RWPE1 (cell line): ENCODE data around the gene SCARF1.

Experiments used
- CTCF ChIA-PET: fragments of 350-600 bp; sonication (Branson Sonifier 250); formaldehyde crosslinking; extraction: SDS; loops from one replicate; lab custom pipeline; 2021; lab: Yijun Ruan, JAX
- POLR2A ChIA-PET: fragments of 400-600 bp; formaldehyde crosslinking; extraction: SDS; loops from one replicate; lab custom pipeline; 2020; ENCODE audit warnings: antibody characterized with exemption; ENCODE audit not compliant: low non-redundant PET; lab: Yijun Ruan, JAX
- DNase-seq: peaks from one replicate; pipeline ENCODE4 v3.0.0; 2012; ENCODE audit warnings: low spot score
- H3K27ac ChIP-seq: fragments of 450-650 bp; 2 replicates; pipeline ENCODE4 v1.5.1; 2017
- CTCF ChIP-seq: fragments of 450-650 bp; conservative IDR thresholded peaks from 2 replicates; pipeline ENCODE4 v1.5.1; 2017; ENCODE audit warnings: low read depth, mild to moderate bottlenecking

SCARF1 gene

GRCh38 chr17:1635675-1636465 lies 9.7 kb downstream of the SCARF1 start:
- no peak for DNase-seq
- TF ChIP-seq CTCF: no peak
- POLR2A ChIA-PET: no interaction called here
- H3K27ac ChIP-seq: no peak overlapping the region
- CTCF ChIA-PET: interaction anchor here (1.2 kb wide), 1 partner anchor 61 kb away, joined by 4 read pairs; no protein-coding TSS in a partner anchor

- H3K27ac ChIP-seq: no peak overlapping the region
- TF ChIP-seq CTCF: no peak
- POLR2A ChIA-PET: no interaction called here
- CTCF ChIA-PET: interaction anchor here (0.7 to 1.2 kb wide), 2 partner anchors 61 to 583 kb away, joined by 4 to 5 read pairs; no protein-coding TSS in a partner anchor
- DNase-seq: no peak
Measured at GRCh38 chr17:1634841-1635650, 10.5 kb downstream of the SCARF1 start.

- POLR2A ChIA-PET: interaction anchor here (1.2 kb wide), 1 partner anchor 53 kb away, joined by 5 read pairs; no protein-coding TSS in a partner anchor
- no peak overlapping the region for H3K27ac ChIP-seq
- DNase-seq: no peak
- TF ChIP-seq CTCF: no peak
- CTCF ChIA-PET: interaction anchor here (0.6 to 3.4 kb wide), 16 partner anchors 8 to 466 kb away, joined by 3 to 55 read pairs (median 4); partner anchors contain the start of gene RILP
Measured at GRCh38 chr17:1630662-1631061, 14.9 kb downstream of the SCARF1 start.

GRCh38 chr17:1629504-1630310 lies 15.8 kb downstream of the SCARF1 start:
- DNase-seq: no peak
- ChIA-PET CTCF (interaction anchor here (0.6 to 3.4 kb wide), 26 partner anchors 8 to 216 kb away, joined by 3 to 55 read pairs (median 4); partner anchors contain the start of genes PITPNA and RILP), POLR2A (interaction anchor here (1.2 kb wide), 1 partner anchor 52 kb away, joined by 5 read pairs; no protein-coding TSS in a partner anchor)
- H3K27ac ChIP-seq: peak overlapping the region; percentile 89
- peak; percentile 60 for TF ChIP-seq CTCF

- peak; percentile 100 for DNase-seq
- CTCF ChIA-PET: interaction anchor here (0.6 to 3.4 kb wide), 14 partner anchors 8 to 168 kb away, joined by 3 to 55 read pairs (median 5); partner anchors contain the start of gene PITPNA
- H3K27ac ChIP-seq: peak overlapping the region; percentile 89
- TF ChIP-seq CTCF: peak; percentile 60
- POLR2A ChIA-PET: no interaction called here
Measured at GRCh38 chr17:1628856-1629503, 16.6 kb downstream of the SCARF1 start.
